Stimulated activated naive CD8-positive, alpha-beta T cell treated with anti-CD3 and anti-CD28 coated beads, Interleukin-15, amount 100 ng/mL, for 72 hours (primary cell): ENCODE data around the gene PLPP1.

ENCODE experiments used
- ATAC-seq: fragments of 150-1000 bp; cut with Tn5 transposase; 2 replicates; pipeline ENCODE4 v1.10.0; 2021; ENCODE audit warnings: mild to moderate bottlenecking, moderate library complexity
- DNase-seq, 2 donors: peaks; one replicate each; pipeline ENCODE4 v3.0.0; 2021 to 2022
- H3K27ac Mint-ChIP-seq, 2 donors: one replicate each; pipeline ENCODE4 v1.8.0; 2022; ENCODE audit warnings: mild to moderate bottlenecking in 2 of 2, mixed read lengths in 2 of 2, moderate library complexity in 2 of 2
- H3K27me3 Mint-ChIP-seq: one replicate; pipeline ENCODE4 v1.8.0; 2022; ENCODE audit warnings: mixed read lengths
- H3K4me1 Mint-ChIP-seq: one replicate; pipeline ENCODE4 v1.8.0; 2022; ENCODE audit warnings: mild to moderate bottlenecking, mixed read lengths
- H3K4me3 Mint-ChIP-seq, 2 donors: one replicate each; pipeline ENCODE4 v1.8.0; 2022; ENCODE audit warnings: mild to moderate bottlenecking in 2 of 2, mixed read lengths in 2 of 2, moderate library complexity in 1 of 2
- H3K9me3 Mint-ChIP-seq, 2 donors: one replicate each; pipeline ENCODE4 v1.8.0; 2022; ENCODE audit warnings: mixed read lengths in 2 of 2

Gene PLPP1

GRCh38 chr5:55392669-55393068 is 142.1 kb downstream of the PLPP1 start:
- no peak overlapping the region for H3K27ac Mint-ChIP-seq
- no peak overlapping the region for H3K4me3 Mint-ChIP-seq
- H3K4me1 Mint-ChIP-seq, result no peaks in the 10 kb centered on the region
- no peak for DNase-seq
- H3K27me3 Mint-ChIP-seq, result no peaks in the 10 kb centered on the region
- no peak for ATAC-seq
- H3K9me3 Mint-ChIP-seq, result peaks cover 0 to 8% of the 10 kb centered on the region in 2 donors

- Mint-ChIP-seq H3K27me3 (no peaks in the 10 kb centered on the region), H3K27ac (no peak overlapping the region), H3K4me1 (no peaks in the 10 kb centered on the region), H3K9me3 (peaks cover 0 to 8% of the 10 kb centered on the region in 2 donors), H3K4me3 (no peak overlapping the region)
- DNase-seq, result no peak
- ATAC-seq, result no peak
Measured at GRCh38 chr5:55391707-55392106, 143.1 kb downstream of the PLPP1 start.

GRCh38 chr5:55387865-55388264 is 146.9 kb downstream of the PLPP1 start:
- Mint-ChIP-seq H3K27ac (no peak overlapping the region), H3K4me1 (peaks cover 25% of the 10 kb centered on the region), H3K4me3 (no peak overlapping the region), H3K9me3 (peaks cover 10 to 20% of the 10 kb centered on the region in 2 donors), H3K27me3 (no peaks in the 10 kb centered on the region)
- ATAC-seq (no peak), DNase-seq (no peak)

GRCh38 chr5:55386356-55386755 is 148.4 kb downstream of the PLPP1 start:
- Mint-ChIP-seq H3K27ac (no peak overlapping the region), H3K4me1 (peaks cover 25% of the 10 kb centered on the region), H3K4me3 (no peak overlapping the region), H3K27me3 (no peaks in the 10 kb centered on the region), H3K9me3 (peaks cover 10 to 13% of the 10 kb centered on the region in 2 donors)
- no peak for DNase-seq
- no peak for ATAC-seq

- Mint-ChIP-seq H3K4me1 (peaks cover 25% of the 10 kb centered on the region), H3K9me3 (peaks cover 10 to 12% of the 10 kb centered on the region in 2 donors), H3K27me3 (no peaks in the 10 kb centered on the region), H3K4me3 (no peak overlapping the region), H3K27ac (no peak overlapping the region)
- no peak for DNase-seq
- no peak for ATAC-seq
Measured at GRCh38 chr5:55385846-55386245, 148.9 kb downstream of the PLPP1 start.

- no peak for DNase-seq
- peak overlapping the region in 1 of 2 donors; percentile 78 for H3K27ac Mint-ChIP-seq
- H3K4me3 Mint-ChIP-seq, result no peak overlapping the region
- peaks cover 25% of the 10 kb centered on the region for H3K4me1 Mint-ChIP-seq
- peaks cover 10 to 12% of the 10 kb centered on the region in 2 donors for H3K9me3 Mint-ChIP-seq
- no peak for ATAC-seq
- H3K27me3 Mint-ChIP-seq, result no peaks in the 10 kb centered on the region
Measured at GRCh38 chr5:55385227-55385626, 149.5 kb downstream of the PLPP1 start.

GRCh38 chr5:55384072-55384471 is 150.7 kb downstream of the PLPP1 start:
- no peak overlapping the region for H3K4me3 Mint-ChIP-seq

GRCh38 chr5:55383254-55383653 is 151.5 kb downstream of the PLPP1 start:
- DNase-seq, result no peak
- ATAC-seq, result no peak
- Mint-ChIP-seq H3K27ac (no peak overlapping the region), H3K27me3 (no peaks in the 10 kb centered on the region), H3K9me3 (peaks cover 10 to 12% of the 10 kb centered on the region in 2 donors), H3K4me3 (no peak overlapping the region), H3K4me1 (peaks cover 25% of the 10 kb centered on the region)

More at GRCh38 chr5:55384072-55384471, 150.7 kb downstream of the PLPP1 start:
- Mint-ChIP-seq H3K9me3 (peaks cover 10 to 12% of the 10 kb centered on the region in 2 donors), H3K4me1 (peaks cover 25% of the 10 kb centered on the region), H3K27me3 (no peaks in the 10 kb centered on the region), H3K27ac (no peak overlapping the region)
- no peak for ATAC-seq
- no peak for DNase-seq

- H3K27ac Mint-ChIP-seq, result no peak overlapping the region
- DNase-seq, result no peak
- ATAC-seq, result no peak
- H3K4me1 Mint-ChIP-seq, result no peaks in the 10 kb centered on the region
- no peak overlapping the region for H3K4me3 Mint-ChIP-seq
- H3K9me3 Mint-ChIP-seq, result peaks cover under 1 to 14% of the 10 kb centered on the region in 2 donors
- no peaks in the 10 kb centered on the region for H3K27me3 Mint-ChIP-seq
Measured at GRCh38 chr5:55377810-55378209, 157.0 kb downstream of the PLPP1 start.
